Kidney capillary endothelial cell (primary cell): Measurements from ENCODE around the gene SLC11A2.
"Not testable (repeated sequence)": the region's sequence is repeated elsewhere in the genome, so short reads cannot be mapped to it uniquely, and the experiment has no call there.

ENCODE experiments used
- DNase-seq: peaks from one replicate; pipeline ENCODE4 v3.0.0-alpha.2; 2018; ENCODE audit warnings: low spot score

SLC11A2 gene

GRCh38 chr12:51025338-51025835 lies 797 bp downstream of the SLC11A2 start:
- peak; percentile 31 for DNase-seq

- DNase-seq, result no peak
Measured at GRCh38 chr12:51023625-51024382, 2.4 kb downstream of the SLC11A2 start.

GRCh38 chr12:51021694-51022093 lies 4.5 kb downstream of the SLC11A2 start:
- DNase-seq, result no peak

DNA sequence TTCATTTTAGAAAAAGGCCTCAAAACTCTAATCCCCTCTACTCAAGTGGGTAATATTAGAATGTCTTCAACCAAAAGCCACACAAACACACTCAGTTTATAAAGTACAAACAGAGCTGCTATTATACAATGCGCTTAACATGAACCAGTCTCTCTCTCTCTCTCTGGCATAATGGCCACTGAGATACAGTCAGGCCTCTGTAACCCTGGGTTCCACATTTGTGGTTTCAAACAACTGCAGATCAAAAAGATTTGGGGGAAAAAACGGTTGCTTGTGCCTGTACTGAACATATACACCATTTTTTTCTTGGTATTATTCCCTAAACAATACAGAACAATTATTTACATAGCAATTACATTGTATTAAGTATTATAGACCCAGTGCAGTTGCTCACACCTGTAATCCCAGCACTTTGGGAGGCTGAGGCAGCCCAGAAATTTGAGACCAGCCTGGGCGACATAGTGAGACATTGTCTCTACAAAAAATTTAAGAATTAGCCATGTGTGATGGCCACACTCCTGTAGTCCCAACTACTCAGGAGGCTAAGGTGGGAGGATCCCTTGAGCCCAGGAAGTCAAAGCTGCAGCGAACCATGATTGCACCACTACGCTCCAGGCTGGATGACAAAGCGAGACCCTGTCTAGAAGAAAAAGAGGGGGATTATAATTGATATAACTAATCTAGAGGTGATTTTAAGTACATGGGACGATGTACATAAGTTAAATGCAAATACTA lies 5.6 kb downstream of the SLC11A2 start:
- DNase-seq, result no peak

- DNase-seq, result no peak
Measured at GRCh38 chr12:51019927-51020326, 6.3 kb downstream of the SLC11A2 start.

GRCh38 chr12:51018956-51019355 lies 7.2 kb downstream of the SLC11A2 start:
- DNase-seq, result no peak

DNA sequence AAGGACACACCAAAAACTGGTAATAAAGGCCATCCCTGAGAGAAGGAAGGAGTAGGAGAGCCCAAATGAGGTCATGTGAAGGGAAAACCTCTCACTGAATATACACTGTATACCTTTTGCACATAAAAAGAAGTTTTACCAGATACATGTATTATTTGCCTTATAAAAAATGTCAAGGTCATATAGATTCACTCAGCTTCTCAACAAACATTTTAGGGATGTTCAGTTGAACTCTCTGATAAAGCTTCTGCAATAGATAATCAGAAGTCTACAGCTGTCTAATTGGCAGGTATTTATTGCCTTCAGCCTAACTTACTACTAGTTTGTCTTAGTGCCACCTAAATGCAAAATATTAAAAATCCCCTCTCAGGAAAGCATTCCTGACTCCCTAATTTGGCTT lies 8.7 kb downstream of the SLC11A2 start:
- DNase-seq, result no peak

DNA sequence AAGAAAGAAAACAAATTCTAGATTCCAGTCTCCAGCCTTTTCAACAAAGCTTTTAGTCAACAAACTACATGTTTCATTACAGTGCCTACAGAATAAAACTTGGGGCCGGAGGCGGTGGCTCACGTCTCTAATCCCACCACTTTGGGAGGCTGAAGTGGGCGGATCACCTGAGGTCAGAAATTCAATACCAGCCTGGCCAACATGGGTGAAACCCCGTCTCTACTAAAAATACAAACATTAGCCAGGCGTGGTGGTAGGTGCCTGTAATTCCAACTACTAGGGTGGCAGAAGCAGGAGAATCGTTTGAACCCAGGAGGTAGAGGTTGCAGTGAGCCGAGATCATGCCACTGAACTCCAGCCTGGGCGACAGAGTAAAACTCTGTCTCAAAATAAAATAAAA lies 11.7 kb downstream of the SLC11A2 start:
- DNase-seq, result not testable (repeated sequence)

DNA sequence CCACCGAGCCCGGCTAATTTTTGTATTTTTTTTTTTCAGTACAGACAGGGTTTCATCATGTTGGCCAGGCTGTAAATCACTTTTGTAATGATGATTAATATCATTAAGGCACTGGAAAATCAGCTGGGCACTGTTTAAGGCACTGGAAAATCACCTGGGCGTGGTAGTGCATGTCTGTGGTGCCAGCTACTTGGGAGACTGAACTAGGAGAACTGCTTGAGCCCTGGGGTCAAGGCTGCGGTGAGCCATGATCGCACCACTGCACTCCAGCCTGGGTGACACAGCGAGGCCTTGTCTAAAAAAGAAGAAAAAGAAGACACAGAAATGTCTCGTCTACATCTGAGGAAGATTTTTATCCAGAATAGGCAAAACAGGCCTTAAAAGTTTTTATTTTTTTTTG lies 12.7 kb downstream of the SLC11A2 start:
- DNase-seq, result no peak

DNA sequence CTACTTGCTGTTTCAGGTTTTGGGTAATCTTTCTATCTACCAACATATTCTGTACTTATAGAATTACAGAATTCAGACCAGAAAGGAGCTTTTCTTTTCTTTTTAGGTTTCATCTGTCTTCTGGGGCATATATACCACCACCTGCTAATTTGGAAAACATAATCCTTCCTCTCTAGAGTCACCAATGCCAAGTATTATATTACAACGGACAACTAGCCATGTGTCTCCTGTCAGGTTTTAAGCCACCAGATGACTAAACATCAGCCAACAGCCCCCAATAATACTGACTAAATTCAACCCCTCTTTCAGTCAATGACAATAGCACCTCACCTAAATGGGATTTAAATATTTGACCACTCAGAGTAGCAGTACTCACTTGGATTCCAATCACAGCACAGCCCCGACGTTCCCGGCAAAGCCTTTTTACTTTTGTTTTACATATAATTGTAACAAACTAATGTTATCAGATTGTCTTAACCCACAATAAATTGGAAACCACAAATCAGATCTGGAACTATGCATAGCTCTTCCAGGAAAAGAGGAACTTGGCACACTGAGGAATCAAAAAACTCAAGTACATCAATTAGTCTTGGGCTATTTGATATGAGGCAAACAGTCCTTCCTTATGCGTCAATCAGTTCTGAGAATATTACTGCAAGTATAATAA lies 13.5 kb downstream of the SLC11A2 start:
- DNase-seq, result no peak

DNA sequence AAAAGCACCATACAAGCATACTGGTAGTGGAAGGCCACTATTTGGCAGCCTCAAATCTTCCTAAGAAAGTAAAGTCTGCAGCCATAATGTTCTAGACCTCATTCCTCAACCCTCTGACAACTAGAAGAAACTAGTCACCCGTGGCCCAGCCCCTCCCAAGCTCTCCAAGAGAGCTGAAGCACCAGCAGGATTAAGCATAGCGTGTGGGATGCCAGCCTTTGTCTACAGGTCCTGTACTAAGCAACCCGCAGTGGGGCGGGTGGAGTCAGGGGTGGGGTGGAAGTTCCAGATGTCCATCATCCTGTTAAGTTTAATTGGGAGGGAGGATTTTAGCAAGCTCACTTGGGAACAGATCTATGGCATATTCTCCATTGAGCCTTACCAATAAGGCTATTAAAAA lies 14.2 kb downstream of the SLC11A2 start:
- DNase-seq, result no peak

- DNase-seq, result no peak
Measured at GRCh38 chr12:51009056-51009440, 17.1 kb downstream of the SLC11A2 start.

DNA sequence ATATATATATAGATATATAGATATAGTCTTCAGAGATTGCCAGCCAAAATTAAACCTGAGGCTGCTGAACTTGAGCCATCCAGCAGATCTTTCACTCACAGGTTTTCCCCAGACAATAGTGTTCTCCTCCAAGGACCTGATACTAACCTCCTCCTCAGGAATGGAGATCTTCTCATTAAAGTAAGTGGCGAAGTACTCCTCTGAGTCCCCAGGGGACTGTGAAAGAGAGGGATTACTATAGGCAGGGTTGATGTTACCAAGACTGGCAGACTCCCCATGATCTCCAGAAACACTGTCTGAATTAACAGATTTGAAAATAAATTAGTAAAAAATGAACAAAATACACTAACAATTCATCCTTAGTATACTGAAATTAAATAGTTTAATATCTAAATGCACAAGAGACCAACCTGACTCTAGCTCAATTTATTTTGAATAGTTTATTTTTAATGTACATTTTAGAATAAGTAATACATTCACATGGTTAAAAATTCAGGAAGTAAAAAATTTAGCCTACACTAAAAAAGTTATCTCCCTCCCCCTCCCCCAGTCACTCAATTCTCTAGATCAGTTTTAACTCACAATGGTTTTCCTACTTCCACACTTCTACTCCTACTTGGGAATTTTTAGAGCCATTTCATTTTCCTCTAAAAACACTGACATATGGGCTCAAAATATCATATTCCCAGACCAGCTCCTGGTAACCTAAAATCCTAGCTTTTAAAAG lies 17.7 kb downstream of the SLC11A2 start:
- DNase-seq, result no peak

DNA sequence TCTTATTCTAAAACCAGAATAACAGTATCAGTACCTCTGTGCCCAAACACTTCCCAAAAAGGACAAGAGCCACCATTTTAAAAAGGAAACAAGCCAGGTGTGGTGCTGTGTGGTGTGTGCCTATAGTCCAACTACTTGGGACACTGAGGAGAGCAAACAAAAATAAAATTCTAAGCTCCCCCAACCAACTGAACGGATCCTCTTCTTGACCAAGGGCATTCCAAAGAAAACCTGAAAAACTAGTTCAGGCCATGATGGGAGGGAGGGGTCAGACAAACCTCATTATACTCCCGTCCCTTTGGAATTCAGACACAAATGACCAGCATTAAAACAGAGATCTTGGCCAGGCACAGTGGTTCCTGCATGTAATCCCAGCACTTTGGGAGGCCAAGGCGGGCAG lies 20.5 kb downstream of the SLC11A2 start:
- DNase-seq, result no peak

GRCh38 chr12:51005030-51005429 lies 21.2 kb downstream of the SLC11A2 start:
- DNase-seq, result no peak

DNA sequence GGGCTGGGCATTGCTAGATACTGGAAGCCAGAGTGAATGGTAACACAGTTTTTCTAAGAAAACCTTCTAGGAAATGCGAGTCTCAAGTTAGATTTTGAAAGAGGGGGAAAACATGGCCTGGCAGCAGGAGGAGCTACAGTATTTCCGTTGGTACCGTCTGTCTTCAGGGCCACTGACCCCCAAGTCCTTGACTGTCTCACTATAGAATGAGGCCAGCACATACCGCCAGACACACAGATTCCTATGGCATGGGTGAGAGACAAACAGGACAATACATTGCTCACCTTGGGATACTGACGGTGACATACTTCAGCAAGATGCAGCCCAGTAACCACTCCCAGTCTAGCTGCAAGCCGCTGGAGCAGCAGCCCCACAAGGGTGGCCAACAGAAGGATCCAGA lies 21.7 kb downstream of the SLC11A2 start:
- no peak for DNase-seq

DNA sequence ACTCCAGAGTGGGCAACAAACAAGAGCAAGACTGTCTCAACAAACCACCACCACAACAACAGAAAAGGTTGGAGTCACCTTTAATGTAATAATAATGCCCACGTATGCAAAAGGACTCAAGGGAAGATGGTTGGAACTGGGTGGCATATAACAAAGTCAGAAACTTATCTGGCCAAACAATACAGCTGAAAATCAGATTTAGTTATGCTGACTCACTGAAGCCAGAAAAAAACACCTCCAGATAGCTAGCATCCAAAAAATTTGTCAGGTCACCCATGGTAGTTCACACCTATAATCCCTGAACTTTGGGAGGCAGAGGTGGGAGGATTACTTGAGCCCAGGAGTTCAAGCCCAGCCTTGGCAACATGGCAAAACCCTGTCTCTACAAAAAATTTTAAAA lies 24.4 kb downstream of the SLC11A2 start:
- no peak for DNase-seq

- DNase-seq, result no peak
Measured at GRCh38 chr12:51000245-51000644, 25.9 kb downstream of the SLC11A2 start.

- no peak for DNase-seq
Measured at GRCh38 chr12:50999093-50999492, 27.1 kb downstream of the SLC11A2 start.

DNA sequence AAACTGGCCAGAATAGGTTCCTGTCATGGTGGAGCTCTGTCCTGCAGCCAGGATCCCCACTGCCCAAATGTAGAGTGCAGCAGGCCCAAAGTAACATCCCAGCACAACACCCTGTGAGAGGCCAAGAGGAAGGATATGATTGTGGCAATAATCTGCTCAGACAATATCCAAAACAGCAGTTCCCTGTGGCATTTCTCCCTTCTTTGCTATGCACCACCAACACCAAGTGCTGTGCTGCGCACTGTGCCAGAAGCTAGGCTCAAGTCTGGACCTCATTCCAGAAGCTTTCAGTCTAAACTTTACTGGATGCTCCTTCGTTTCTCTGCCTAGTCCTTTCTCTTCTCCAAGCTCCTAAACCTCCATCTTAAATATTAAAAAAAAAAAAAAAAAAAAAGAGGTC lies 33.4 kb downstream of the SLC11A2 start:
- DNase-seq, result no peak

- DNase-seq, result no peak
Measured at GRCh38 chr12:50991291-50991690, 34.9 kb downstream of the SLC11A2 start.

DNA sequence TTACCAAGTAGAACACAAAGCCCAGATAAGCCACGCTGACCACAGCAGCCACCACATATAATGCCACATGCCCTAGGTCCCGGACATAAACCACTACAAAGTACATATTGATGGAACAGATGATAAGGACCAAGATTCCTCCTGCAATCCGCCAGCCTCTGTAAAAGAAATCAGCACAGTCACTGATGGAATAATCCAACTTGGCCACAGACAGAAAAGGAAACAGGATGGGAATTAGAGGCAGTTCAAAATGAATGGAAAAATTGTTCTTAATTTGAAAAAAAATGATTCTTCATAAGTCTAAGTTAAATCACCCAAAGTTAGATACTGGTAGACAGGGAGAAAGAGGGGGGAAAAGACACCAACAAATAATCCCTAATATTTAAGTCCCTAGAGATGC lies 35.4 kb downstream of the SLC11A2 start:
- DNase-seq, result no peak
